ENCODE results near the gene TRAK1.

TRAK1 gene

DNA sequence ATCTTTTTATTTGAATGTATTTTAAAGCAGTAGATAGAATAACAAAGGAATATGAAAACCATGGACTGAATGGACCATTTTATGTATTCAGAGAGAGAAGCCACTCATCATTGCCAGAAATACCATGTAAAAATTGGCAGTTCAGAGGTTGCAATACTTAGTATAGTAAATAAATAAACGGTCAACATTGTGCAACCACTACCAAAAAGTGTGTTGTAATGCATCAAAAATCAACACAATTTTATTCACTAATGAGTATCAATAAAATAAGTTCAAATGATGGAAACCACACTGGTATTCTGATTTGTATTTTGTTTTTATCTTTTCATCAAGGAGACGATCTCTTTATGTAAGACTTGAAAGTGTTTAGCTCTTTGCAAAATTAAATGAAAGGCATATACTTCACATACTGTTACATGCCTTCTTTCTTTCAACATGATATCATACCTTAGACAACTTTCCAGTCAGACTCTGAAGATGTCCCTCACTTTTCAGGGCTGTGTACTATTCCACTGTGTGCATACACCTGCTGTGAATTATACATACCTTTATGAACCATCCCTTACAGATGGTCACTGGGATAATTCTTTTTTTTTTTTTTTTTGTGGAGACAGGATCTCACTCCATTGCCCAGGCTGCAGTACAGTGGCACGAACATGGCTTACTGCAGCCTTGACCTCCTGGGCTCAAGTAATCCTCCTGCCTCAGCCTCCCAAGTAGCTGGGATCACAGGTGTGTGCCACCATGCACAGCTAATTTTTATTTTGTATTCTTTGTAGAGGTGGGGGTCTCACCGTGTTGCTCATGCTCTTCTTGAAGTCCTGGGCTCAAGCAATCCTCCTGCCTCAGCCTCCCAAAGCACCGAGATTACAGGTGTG lies 134.6 kb downstream of the TRAK1 start:
- in situ Hi-C loops (cut with MboI; ENCODE audit: low sequenced_read_pairs) = loop anchor here (25.0 kb wide), 1 partner anchor 312 kb away; no protein-coding TSS in a partner anchor

DNA sequence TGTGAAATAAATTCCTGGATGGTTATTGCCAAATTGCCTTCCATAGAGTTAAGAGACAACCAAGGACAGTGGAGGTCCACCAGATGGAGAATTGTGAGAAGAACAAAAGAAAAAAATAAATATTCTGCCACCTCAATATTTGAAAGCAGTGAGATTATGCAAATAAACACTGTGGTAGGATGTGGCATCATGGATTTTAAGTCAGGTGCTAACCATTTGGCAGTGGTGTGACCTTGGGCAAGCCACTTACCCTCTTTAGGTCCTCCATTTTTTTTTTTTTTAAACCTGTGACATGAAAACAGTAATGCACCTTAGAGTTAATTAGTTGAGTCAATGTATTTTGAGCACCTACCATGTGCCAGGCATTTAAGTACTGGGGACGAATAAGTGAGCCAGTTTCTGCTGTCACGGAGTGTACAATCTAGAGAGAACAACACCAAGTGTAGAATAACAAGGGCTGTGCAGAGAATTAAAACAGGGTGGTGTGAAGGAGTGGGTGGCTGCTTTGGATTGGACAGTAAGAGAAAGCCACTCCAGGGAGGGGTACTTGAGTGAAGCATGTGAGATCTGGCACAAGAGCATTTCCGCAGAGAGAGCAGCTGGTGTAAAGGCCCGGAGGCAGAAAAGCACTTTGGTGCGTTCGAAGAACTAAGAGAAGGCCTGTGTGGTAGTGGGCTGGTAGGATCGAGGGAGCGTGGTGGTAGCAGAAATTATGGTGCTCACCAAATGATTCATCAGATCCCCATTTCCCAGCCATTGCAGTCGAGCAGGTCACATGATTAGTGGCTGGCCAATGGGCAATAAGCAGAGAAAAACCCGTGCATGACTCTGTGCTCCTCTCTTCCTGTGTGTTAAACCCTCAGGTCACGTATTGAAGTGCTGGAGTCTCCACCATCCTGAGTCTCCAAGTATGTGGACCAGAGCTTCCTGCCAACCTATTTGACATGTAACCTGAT lies 135.6 kb downstream of the TRAK1 start:
- in situ Hi-C loops (cut with MboI; ENCODE audit: low sequenced_read_pairs) = loop anchor here (25.0 kb wide), 1 partner anchor 311 kb away; no protein-coding TSS in a partner anchor

DNA sequence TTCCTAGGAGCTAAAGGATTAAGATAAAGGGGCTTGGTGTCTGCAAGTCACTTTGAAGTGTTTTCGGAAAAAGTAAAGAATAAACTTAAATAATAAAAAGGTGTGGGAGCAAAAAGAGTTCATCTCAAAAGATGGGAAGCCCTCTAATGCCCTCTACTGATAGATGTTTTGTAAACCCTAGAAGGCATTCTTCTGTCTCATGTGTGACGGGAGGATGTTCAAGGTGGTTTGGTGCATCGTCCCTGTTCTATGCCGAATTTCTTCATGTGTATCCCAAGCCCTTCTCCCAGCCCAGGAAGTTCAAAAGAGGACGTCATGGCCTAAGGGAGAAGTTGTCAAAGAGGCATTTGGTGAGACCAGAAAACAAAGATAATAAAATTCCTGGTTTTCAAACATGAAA lies 137.6 kb downstream of the TRAK1 start:
- in situ Hi-C loops (cut with MboI; ENCODE audit: low sequenced_read_pairs) = loop anchor here (25.0 kb wide), 1 partner anchor 309 kb away; no protein-coding TSS in a partner anchor

DNA sequence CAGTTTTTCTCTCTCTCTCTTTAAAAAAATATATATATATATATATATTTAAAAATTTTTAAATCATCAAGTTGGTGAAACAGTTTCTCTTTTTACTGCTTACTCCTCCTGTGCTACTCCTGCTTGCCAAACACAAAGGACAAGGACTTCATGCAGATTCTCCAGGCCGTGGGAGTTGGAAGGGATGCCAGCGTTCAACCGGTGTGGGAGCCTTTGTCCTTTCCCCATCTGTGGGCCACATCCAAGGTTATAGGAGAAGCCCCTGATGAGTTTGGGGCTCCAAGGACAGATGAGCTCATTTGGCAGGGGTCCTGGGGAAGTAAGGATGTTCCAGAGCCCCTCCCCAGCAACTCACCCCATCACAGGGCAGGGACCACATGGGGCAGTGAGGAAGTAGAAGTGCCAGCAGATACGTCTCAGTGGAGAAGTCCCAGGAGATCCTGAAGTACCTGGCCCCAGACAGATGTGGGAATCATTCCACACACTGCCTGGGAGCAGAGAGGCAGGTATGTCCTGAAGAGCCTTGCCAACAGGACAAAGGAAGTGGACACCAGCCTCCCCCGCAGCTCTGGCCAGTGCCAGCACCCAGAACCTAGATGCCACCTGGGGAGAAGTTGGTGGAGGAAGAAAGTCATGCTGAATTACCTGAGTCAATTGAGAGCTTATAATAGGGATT lies 138.2 kb downstream of the TRAK1 start:
- in situ Hi-C loops (cut with MboI; ENCODE audit: low sequenced_read_pairs) = loop anchor here (25.0 kb wide), 1 partner anchor 308 kb away; no protein-coding TSS in a partner anchor

DNA sequence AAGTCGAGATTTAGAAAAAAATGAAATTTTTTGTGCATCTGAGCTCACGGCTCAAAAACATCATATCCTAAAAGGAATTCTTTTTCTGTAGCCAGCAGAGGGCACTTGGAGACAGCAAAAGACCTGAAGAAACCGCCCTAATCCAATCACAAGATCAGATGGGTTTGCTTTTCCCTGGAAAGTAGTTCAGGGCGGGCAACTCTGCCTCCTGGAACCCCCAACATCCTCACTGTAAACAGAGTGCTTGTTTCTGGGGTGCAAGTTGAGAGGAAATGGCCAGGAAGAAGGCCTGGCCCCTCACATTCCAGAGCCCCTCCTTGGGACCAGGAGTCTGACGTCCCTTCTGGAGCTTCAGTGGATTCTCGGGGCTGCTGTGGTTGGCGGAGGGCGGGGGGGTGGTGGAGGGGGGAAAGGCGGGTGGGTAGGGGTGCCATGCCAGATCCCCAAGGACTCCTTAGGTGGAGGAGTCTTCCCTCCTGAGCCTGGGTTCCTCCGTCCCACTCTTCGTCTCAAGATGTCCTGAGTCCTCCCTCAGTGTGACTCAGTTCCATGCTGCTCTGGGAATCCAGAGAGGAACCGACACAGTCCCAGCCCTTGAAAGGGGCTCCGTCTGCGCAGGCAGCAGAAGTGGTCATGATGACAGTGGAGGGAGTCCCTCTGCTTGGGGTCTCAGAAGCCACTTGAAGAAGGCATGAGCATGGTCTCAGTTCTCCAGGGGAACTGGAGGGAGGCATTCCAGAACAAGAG lies 139.0 kb downstream of the TRAK1 start:
- in situ Hi-C loops (cut with MboI; ENCODE audit: low sequenced_read_pairs) = loop anchor here (25.0 kb wide), 1 partner anchor 307 kb away; no protein-coding TSS in a partner anchor

DNA sequence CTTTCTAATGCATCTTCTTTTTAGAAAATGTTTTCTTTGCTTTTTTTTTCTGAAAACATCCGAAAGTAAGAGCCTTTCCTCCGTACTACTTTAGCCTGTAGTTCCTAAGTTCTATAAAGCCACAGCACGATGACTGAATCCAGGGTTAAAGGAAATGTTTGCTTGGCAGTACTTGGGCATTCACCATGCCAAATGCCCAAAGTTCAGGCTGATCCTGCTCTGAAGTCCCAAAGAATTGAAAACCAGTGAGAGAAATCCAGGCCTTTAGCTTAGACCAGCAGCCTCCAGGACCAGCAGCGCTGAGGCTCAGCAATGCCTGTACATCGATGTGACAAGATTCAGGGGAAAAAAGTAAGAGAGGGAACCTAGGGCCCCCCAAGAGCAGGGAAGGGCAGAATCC lies 139.7 kb downstream of the TRAK1 start:
- in situ Hi-C loops (cut with MboI; ENCODE audit: low sequenced_read_pairs) = loop anchor here (25.0 kb wide), 1 partner anchor 306 kb away; no protein-coding TSS in a partner anchor

DNA sequence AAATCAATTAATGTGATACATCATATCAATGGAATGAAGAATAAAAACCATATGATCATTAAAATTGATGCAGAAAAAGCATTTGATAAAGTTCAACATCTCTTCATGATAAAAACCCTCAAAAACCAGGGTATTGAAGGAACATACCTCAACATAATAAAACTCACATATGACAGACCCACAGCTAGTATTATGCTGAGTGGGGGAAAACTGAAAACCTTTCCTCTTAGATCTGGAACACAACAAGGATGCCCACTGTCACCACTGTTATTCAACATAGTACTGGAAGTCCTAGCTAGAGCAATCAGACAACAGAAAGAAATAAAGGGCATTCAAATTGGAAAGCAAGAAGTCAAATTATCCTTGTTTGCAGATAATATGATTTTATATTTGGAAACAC lies 144.4 kb downstream of the TRAK1 start:
- in situ Hi-C loops (cut with MboI; ENCODE audit: low sequenced_read_pairs) = loop anchor here (25.0 kb wide), 1 partner anchor 302 kb away; no protein-coding TSS in a partner anchor

DNA sequence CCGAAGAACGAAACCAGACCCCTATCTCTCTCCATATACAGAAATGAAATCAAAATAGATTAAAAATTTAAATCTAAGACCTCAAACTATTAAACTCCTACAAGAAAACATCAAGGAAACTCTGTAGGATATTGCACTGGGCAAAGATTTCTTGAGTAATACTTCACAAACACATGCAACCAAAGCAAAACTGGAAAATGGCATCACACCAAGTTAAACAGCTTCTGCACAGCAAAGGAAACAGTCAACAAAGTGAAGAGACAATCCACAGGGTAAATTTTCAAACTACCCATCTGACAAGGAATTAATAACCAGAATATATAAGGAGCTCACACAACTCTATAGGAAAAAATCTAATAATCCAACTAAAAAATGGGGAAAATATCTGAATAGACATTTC lies 145.5 kb downstream of the TRAK1 start:
- in situ Hi-C loops (cut with MboI; ENCODE audit: low sequenced_read_pairs) = loop anchor here (25.0 kb wide), 1 partner anchor 301 kb away; no protein-coding TSS in a partner anchor

DNA sequence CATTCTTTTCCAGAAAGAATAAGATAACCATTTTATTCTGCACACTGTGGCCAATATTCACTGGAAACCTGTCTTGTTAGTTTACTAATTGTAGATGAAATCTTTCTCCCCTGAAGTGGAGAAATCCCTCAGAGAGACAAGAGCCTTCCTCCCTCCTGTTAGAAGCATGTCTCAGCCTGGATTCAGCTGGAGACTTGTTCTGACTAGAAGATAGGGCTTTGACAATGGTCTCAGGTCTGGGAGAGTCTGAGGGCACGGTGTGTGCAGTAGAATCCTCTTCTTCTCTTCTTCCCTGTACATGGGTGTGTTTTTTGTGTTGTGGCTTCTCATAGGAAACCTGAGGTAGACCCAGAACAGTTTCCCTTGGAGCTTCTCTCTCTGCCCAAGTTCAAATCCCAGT lies 154.9 kb downstream of the TRAK1 start:
- in situ Hi-C loops (cut with MboI; ENCODE audit: low sequenced_read_pairs) = loop anchor here (25.0 kb wide), 1 partner anchor 291 kb away; no protein-coding TSS in a partner anchor

DNA sequence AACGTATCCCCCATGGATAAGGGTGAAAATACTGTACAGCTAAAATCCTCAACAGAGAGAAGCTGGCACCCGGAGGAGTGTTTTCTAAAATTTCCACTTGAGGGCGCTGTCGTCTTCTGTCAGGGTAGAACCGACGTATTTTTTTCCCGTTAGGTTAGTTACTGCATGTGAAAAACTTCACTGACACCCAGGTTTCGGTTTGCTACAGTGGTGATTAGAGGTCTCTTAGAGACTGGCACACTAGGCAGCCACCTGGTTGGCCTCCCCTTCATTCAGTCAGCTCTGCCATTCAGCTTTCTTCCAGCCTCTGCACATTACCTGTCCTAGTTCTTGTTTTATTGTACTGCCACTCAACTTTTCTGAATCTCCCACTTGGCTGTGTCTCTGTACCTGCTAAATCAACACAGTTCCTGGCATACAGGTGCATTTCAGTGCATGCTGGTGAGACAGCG lies 156.4 kb downstream of the TRAK1 start:
- in situ Hi-C loops (cut with MboI; ENCODE audit: low sequenced_read_pairs) = loop anchor here (25.0 kb wide), 1 partner anchor 290 kb away; no protein-coding TSS in a partner anchor

DNA sequence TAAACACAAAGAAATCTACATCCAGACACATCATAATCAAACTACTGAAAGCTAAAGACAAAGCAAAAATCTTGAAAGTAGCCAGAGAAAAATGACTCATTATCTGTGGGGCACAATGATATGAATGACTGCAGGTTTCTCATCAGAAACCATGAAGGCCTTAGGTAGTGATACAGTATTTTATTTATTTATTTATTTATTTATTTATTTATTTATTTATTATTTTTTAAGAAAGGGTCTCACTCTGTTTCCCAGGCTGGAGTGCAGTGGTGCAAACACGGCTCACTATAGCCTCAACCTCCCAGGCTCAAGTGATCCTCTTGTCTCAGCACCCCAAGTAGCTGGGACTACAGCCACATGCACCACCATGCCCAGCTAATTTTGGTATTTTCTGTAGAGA lies 159.6 kb downstream of the TRAK1 start:
- in situ Hi-C loops (cut with MboI; ENCODE audit: low sequenced_read_pairs) = loop anchor here (10.0 kb wide), 1 partner anchor 184 kb away; no protein-coding TSS in a partner anchor

DNA sequence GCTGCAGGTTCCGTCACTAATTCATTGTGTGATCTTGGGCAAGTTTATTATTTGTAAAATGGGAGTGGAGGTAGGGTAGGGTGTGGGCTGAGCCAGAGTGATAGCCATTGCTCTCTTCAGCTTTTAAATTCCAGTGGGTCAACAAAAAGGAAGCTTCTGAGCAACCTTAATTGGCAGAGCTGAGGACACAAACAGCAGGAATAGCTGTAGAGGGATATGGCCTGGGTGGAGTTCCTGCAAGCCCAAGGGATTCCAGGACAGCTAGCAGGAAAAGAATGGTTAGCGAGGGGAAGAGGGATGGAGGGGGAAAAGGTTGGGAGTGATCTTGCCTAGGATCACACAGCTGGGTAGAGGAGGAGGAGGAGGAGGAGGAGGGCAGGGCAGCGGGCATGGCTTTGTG lies 163.4 kb downstream of the TRAK1 start:
- in situ Hi-C loops (cut with MboI; ENCODE audit: low sequenced_read_pairs) = loop anchor here (10.0 kb wide), 1 partner anchor 180 kb away; no protein-coding TSS in a partner anchor

DNA sequence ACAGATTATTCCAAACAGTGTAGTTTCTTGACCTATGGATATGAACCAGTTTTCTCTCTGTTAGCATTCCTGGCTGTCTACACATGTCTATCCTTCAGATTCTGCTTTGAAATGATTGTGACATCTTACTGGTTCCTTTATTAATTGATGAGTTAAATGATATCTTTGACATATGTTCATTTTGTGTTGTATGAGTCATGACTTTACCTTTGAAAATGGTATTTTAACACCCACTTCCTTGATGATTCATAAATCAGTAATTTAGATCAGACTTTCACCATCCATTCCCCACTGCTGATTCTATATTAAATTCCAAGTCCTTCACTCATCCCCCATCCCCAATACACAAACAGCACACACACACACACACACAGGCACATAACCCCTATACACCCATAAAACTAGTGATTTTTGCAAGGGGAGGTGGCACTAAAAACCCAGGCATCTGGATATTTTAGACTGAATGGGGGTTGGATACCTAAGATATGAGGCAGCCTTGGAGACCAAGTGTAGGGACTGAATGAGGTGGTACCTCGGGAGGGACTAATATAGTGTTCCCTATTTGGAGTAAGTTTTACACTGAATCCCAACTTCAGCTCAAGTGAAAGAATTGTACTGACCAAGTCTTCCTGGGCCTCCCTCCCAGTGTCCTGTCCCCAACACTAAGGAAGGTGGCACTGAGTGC lies 165.1 kb downstream of the TRAK1 start:
- in situ Hi-C loops (cut with MboI; ENCODE audit: low sequenced_read_pairs) = loop anchor here (10.0 kb wide), 1 partner anchor 179 kb away; no protein-coding TSS in a partner anchor

DNA sequence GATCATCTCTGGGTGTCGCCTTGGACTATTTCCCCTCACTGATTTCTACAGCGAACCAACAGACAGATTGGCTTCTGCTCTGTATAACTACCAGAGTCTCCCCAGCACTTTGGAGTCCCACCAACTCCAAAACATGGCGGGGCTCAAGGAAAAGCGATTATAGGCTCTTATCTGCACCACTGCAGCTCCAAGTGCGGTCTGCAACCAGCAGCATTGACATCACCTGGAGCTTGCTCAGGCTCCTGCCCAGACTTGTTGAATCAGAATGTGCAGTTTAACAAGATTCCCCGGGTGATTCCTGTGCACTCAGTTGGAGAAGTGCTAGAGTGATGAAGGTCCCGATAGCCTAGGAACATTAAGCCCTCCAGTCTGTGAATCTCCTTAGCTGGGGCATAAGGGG lies 165.8 kb downstream of the TRAK1 start:
- in situ Hi-C loops (cut with MboI; ENCODE audit: low sequenced_read_pairs) = loop anchor here (10.0 kb wide), 1 partner anchor 178 kb away; no protein-coding TSS in a partner anchor

DNA sequence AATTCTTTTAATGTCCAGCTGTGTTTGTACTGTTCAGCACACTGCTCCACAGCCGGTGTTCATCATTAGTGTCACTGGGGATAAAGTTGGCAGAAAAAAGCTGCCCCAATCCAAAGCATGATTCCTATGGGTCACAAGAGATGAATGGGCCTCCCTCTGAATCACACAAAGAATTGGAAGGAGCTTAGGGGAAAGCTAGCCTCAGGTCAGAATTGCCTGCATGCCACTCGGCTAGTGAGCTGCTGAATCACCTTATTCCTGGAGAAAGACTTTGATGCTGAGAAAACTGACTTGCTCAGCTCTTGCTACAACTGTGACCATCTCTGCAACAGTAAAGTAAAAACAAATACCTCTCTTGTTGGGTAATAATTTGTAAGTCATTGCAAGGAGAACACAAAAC lies 171.4 kb downstream of the TRAK1 start:
- in situ Hi-C loops (cut with MboI; ENCODE audit: low sequenced_read_pairs) = no loop called here

DNA sequence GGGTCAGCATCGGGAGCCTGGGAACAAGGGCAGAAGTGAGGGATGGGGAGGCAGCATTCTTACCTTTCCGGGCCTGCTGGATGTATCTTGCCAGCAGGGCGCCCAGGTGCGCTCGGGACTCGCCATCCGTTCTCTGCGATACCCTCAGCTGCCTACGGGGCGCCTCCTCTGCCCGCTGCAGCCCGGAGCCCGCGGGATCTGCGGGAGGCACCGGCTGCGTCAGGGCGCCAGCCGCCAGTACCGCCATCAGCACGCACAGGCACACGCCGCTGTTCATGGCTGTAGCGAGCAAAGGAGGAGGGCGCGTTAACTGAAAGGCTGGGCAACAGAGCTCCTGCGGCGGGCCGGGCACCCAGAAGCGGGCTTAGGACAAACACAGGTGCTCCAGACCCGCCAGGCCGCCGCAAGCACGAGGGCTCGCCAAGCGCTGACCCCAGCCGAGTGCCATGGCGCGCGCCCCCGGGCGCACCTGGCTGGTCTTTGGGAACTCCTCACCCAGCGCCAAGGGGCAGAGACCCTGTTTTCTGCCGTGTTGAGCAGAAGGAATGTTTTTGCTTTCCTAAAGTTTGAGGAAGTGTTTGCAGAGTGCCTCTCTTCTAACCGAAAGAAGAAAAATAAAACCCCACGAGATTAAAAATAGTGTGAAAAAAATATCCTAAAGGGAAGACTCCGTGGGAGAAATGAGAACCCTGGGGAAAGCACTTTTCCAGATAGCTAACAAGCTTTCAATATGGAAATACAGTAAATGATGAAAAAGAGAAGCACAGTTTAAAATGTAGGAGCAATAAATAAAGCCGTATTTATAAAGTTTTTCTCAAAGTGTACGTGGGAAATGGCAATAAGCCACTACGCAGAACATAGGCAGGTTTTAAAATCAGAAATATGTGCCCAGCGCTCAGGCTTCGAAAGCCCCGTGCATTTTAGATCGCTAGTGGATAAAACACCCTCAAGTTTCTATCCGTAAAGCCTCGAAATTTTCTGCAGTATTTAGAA lies 172.5 kb downstream of the TRAK1 start:
- in situ Hi-C loops (cut with MboI; ENCODE audit: low sequenced_read_pairs) = no loop called here

DNA sequence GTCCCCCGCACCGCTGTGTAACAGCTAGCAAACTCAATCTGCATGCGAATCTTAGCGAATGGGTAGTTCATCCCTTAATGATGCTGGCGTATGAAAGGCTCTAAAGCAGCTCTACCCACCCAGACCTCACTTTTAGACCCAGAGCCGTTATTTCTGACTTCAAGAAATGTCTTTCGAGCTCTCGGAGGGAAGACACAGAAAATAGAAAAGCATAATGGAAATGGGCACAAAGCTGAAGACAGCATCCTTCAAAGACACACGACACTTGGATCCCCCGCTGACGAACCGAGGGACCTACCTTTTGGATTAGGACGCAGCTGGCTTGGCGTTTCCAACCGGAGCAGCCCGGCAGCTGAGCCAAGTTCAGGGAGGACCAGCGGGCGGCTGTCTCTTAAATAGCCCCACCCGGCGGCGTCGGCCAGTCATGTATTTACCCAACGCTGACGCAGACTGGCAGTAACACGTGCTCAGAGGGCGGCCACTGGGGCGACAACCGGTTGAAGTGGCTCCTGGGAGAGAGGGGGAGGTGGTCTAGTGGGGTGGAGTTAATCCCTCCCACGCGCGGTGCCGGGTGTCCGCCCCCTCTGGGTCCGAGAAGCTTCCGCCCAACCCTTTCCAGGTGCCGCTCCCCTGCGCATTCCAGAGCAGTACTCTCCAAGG lies 173.4 kb downstream of the TRAK1 start:
- in situ Hi-C loops (cut with MboI; ENCODE audit: low sequenced_read_pairs) = no loop called here

Data from HL-60/S4 (cell line).